Karpas-422 (cell line): ENCODE measurements around the gene UQCR11. TPM values are rescaled to one million over a fixed set of nuclear protein-coding genes. Genes with fewer than 3 reads are reported as not detected.

Experiments used
- DNase-seq: peaks from one replicate; pipeline ENCODE4 v3.0.0-alpha.2; 2015
- H2AFZ ChIP-seq: fragments of 200-600 bp; sonication (generic); 2 replicates; pipeline ENCODE4 v1.6.1; 2014; ENCODE audit warnings: antibody characterized with exemption, low read length, mixed read lengths
- H3K27ac ChIP-seq: fragments of 200-600 bp; sonication (generic); 2 replicates; pipeline ENCODE4 v1.5.1; 2014; ENCODE audit warnings: mild to moderate bottlenecking, low read length, moderate library complexity
- H3K27me3 ChIP-seq: fragments of 200-600 bp; sonication (generic); 2 replicates; pipeline ENCODE4 v1.6.1; 2014; ENCODE audit warnings: low read length, mixed read lengths
- H3K36me3 ChIP-seq: fragments of 200-600 bp; sonication (generic); 2 replicates; pipeline ENCODE4 v1.6.1; 2014; ENCODE audit warnings: low read length, mixed read lengths; ENCODE audit not compliant: insufficient read depth
- H3K4me1 ChIP-seq: fragments of 200-600 bp; sonication (generic); 2 replicates; pipeline ENCODE4 v1.6.1; 2014; ENCODE audit warnings: mild to moderate bottlenecking, low read length, mixed read lengths
- H3K4me2 ChIP-seq: fragments of 200-600 bp; sonication (generic); 2 replicates; pipeline ENCODE4 v1.6.1; 2014; ENCODE audit warnings: low read length, low read depth, mild to moderate bottlenecking; ENCODE audit not compliant: poor library complexity, severe bottlenecking
- H3K4me3 ChIP-seq: fragments of 200-600 bp; sonication (generic); 2 replicates; pipeline ENCODE4 v1.5.1; 2014; ENCODE audit warnings: mild to moderate bottlenecking, antibody characterized with exemption, low read length, mixed read lengths
- H3K79me2 ChIP-seq: fragments of 200-600 bp; sonication (generic); 2 replicates; pipeline ENCODE4 v1.6.1; 2014; ENCODE audit warnings: mild to moderate bottlenecking, low read length, mixed read lengths
- H3K9ac ChIP-seq: fragments of 200-600 bp; sonication (generic); 2 replicates; pipeline ENCODE4 v1.6.0; 2014; ENCODE audit warnings: low read length
- H3K9me2 ChIP-seq: fragments of 200-600 bp; sonication (generic), shearing (Covaris generic); replicated peaks from 2 replicates; pipeline ENCODE4 v1.6.0; 2014; ENCODE audit warnings: mild to moderate bottlenecking, low read length, moderate library complexity; ENCODE audit not compliant: insufficient read depth
- H3K9me3 ChIP-seq: fragments of 300-700, 200-600 bp; sonication (generic); 2 replicates; pipeline ENCODE4 v1.6.1; 2014; ENCODE audit warnings: low read length, mixed read lengths
- H4K20me1 ChIP-seq: fragments of 200-600 bp; sonication (generic); 2 replicates; pipeline ENCODE4 v1.6.1; 2014; ENCODE audit warnings: mild to moderate bottlenecking, antibody characterized with exemption, low read length, low read depth; ENCODE audit not compliant: insufficient read depth
- small RNA-seq: library from RNA; depleted of rRNA; stranded (forward); fragments of <200 nt; gene quantifications from one replicate; pipeline ENCODE3, GENCODE V24; 2014
- total RNA-seq: library from RNA; depleted of rRNA; stranded (reverse); fragments of >200 nt; shearing (Covaris generic); gene quantifications from 2 replicates; pipeline ENCODE4 v1.2.3, GENCODE V29; 2014; ENCODE audit warnings: low replicate concordance; rRNA removed

Gene UQCR11
- total RNA-seq, 1 experiment from 2014 or later: 106 TPM

- Histone ChIP-seq H3K27ac (no peak overlapping the region), H3K4me3 (no peak overlapping the region), H3K9ac (no peak overlapping the region), H4K20me1 (no peaks in the 10 kb centered on the region), H3K36me3 (no peaks in the 10 kb centered on the region), H3K79me2 (no peaks in the 10 kb centered on the region), H3K4me1 (peaks cover 4% of the 10 kb centered on the region), H3K4me2 (no peak overlapping the region), H3K9me2 (no peaks in the 10 kb centered on the region), H3K9me3 (no peaks in the 10 kb centered on the region), H3K27me3 (no peaks in the 10 kb centered on the region), H2AFZ (no peak overlapping the region)
- no peak for DNase-seq
Measured at GRCh38 chr19:1549332-1549945, 55.8 kb downstream of the UQCR11 start.

Small RNAs within 50 kb of the gene (small RNA-seq; reads per million reads assigned to genes)
- gene AC005943.2: not detected
- gene RN7SL477P: not detected
- 0.12 reads per million for gene RNU6-1223P

Other genes starting within 250 kb of the UQCR11 start
- 98.1 and 129 TPM in 2 replicates for gene NDUFS7, start 221.6 kb downstream of the UQCR11 start, total RNA-seq
- gene GAMT, start 203.9 kb downstream of the UQCR11 start, total RNA-seq: 63.7 and 144 TPM in 2 replicates
- 110 and 244 TPM in 2 replicates for gene DAZAP1, start 197.9 kb downstream of the UQCR11 start, total RNA-seq
- gene RPS15, start 167.1 kb downstream of the UQCR11 start, total RNA-seq: 2,088 and 3,414 TPM in 2 replicates
- gene APC2, start 155.3 kb downstream of the UQCR11 start, total RNA-seq: 1.1 and 2.8 TPM in 2 replicates
- gene C19orf25, start 126.2 kb downstream of the UQCR11 start, total RNA-seq: 26.4 and 62.2 TPM in 2 replicates
- gene PCSK4, start 115.1 kb downstream of the UQCR11 start, total RNA-seq: 2.0 and 5.0 TPM in 2 replicates
- gene REEP6, start 114.3 kb downstream of the UQCR11 start, total RNA-seq: 1.3 and 1.5 TPM in 2 replicates
- 0.94 and 2.6 TPM in 2 replicates for gene ADAMTSL5, start 92.4 kb downstream of the UQCR11 start, total RNA-seq
- not detected in 2 replicates for gene PLK5, start 81.4 kb downstream of the UQCR11 start, total RNA-seq
- gene MEX3D, start 37.1 kb downstream of the UQCR11 start, total RNA-seq: 5.6 and 13.5 TPM in 2 replicates
- 42.2 and 124 TPM in 2 replicates for gene MBD3, start 12.6 kb downstream of the UQCR11 start, total RNA-seq
- gene TCF3, start 47.2 kb upstream of the UQCR11 start, total RNA-seq: 91.5 and 284 TPM in 2 replicates
- gene ONECUT3, start 148.0 kb upstream of the UQCR11 start, total RNA-seq: not detected in 2 replicates
- 1.0 and 6.0 TPM in 2 replicates for gene ATP8B3, start 206.8 kb upstream of the UQCR11 start, total RNA-seq
- 15.7 and 16.3 TPM in 2 replicates for gene REXO1, start 243.0 kb upstream of the UQCR11 start, total RNA-seq